Nephron progenitor cell (in vitro differentiated cells): ENCODE measurements around the gene EXOC3.

ENCODE experiments used
- DNase-seq: peaks from one replicate; pipeline ENCODE4 v3.0.0; 2021
- H3K27ac Mint-ChIP-seq: 2 replicates; pipeline ENCODE4 v1.8.0; 2021; ENCODE audit warnings: mild to moderate bottlenecking, moderate library complexity, mixed read lengths
- H3K27me3 Mint-ChIP-seq: 2 replicates; pipeline ENCODE4 v1.8.0; 2021; ENCODE audit warnings: mild to moderate bottlenecking, low read depth, mixed read lengths; ENCODE audit not compliant: poor library complexity
- H3K36me3 Mint-ChIP-seq: 2 replicates; pipeline ENCODE4 v1.8.0; 2021; ENCODE audit warnings: low read depth, mixed read lengths
- H3K4me1 Mint-ChIP-seq: 2 replicates; pipeline ENCODE4 v1.8.0; 2021; ENCODE audit warnings: mixed read lengths
- H3K4me3 Mint-ChIP-seq: 2 replicates; pipeline ENCODE4 v1.8.0; 2021; ENCODE audit warnings: mild to moderate bottlenecking, moderate library complexity, mixed read lengths
- H3K9me3 Mint-ChIP-seq: 2 replicates; pipeline ENCODE4 v1.8.0; 2021; ENCODE audit warnings: mild to moderate bottlenecking, moderate library complexity, mixed read lengths
- CTCF ChIP-seq: fragments of 200-600 bp; sonication (generic); IDR thresholded peaks from 2 replicates; pipeline ENCODE4 v1.5.0; 2021; ENCODE audit warnings: antibody characterized with exemption

The EXOC3 gene

GRCh38 chr5:488744-489688 is 46.0 kb downstream of the EXOC3 start:
- peaks cover 59% of the 10 kb centered on the region for H3K27me3 Mint-ChIP-seq

GRCh38 chr5:489689-490080 is 46.7 kb downstream of the EXOC3 start:
- no peak overlapping the region for H3K27ac Mint-ChIP-seq
- no peak for TF ChIP-seq CTCF

More at GRCh38 chr5:488744-489688, 46.0 kb downstream of the EXOC3 start:
- TF ChIP-seq CTCF: no peak
- no peaks in the 10 kb centered on the region for H3K36me3 Mint-ChIP-seq
- peak; percentile 11 for DNase-seq
- H3K4me1 Mint-ChIP-seq: peaks cover 13% of the 10 kb centered on the region
- H3K4me3 Mint-ChIP-seq: no peak overlapping the region
- no peaks in the 10 kb centered on the region for H3K9me3 Mint-ChIP-seq
- H3K27ac Mint-ChIP-seq: no peak overlapping the region

DNA sequence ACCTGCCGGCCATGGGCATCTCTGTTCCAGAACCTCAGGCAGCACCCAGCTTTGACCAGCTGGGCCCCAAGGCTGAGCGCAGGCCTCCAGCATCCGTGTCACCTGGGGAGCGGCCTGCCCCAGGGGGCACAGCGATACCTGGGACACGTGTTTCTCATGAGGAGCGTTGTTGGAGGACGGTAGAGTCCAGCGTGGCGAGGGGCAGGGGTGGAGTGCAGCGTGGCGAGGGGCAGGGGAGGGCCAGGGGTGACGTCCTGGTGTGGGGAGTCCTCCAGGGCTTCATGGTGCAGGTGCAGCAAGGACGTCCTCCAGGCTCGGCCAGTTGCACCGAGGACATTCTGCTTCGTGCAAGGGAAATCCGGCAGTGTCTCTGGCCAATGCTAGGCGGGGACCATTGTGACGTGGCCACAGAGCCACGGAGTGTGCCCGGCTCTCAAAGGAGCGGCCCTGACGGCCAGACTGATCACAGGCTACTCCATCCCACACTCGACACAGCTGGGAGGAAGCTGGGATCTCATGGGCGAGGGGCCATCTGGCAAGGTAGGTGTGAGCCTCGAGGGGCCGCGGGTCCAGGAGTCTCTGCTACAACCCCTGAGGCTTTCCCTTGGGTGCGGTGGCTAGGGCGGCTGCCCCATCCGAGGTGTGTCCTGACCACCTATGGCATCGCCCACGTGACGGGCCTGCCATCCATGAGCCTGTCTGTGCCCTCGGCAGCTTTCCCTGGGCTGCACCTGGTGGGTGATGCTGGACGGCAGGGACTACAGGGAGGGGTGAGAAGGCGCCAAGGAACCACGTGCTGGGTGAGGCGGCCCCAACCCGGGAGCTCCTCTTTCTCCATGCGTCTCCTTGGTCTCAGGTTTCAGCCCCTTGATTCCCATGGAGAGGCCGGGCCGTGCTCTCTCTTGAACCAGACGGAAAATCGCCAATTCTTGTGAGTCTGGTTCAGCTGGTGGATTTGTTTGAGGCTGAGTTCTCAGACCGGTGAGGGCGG is 47.4 kb downstream of the EXOC3 start:
- H3K27ac Mint-ChIP-seq: no peak overlapping the region
- H3K4me1 Mint-ChIP-seq: peaks cover 13% of the 10 kb centered on the region
- H3K4me3 Mint-ChIP-seq: no peak overlapping the region
- no peaks in the 10 kb centered on the region for H3K36me3 Mint-ChIP-seq
- peaks cover 67% of the 10 kb centered on the region for H3K27me3 Mint-ChIP-seq
- peak; percentile 33 for DNase-seq
- no peak for TF ChIP-seq CTCF
- no peaks in the 10 kb centered on the region for H3K9me3 Mint-ChIP-seq

More at GRCh38 chr5:489689-490080, 46.7 kb downstream of the EXOC3 start:
- Mint-ChIP-seq H3K4me1 (peaks cover 13% of the 10 kb centered on the region), H3K4me3 (no peak overlapping the region), H3K27me3 (peaks cover 65% of the 10 kb centered on the region), H3K36me3 (no peaks in the 10 kb centered on the region), H3K9me3 (no peaks in the 10 kb centered on the region)
- peak; percentile 5 for DNase-seq

- no peaks in the 10 kb centered on the region for H3K36me3 Mint-ChIP-seq
- no peaks in the 10 kb centered on the region for H3K9me3 Mint-ChIP-seq
- peaks cover 17% of the 10 kb centered on the region for H3K4me1 Mint-ChIP-seq
- H3K27me3 Mint-ChIP-seq: peaks cover 73% of the 10 kb centered on the region
- peak; percentile 24 for DNase-seq
- H3K27ac Mint-ChIP-seq: no peak overlapping the region
- TF ChIP-seq CTCF: no peak
- no peak overlapping the region for H3K4me3 Mint-ChIP-seq
Observed at GRCh38 chr5:491119-491855, 48.3 kb downstream of the EXOC3 start.

GRCh38 chr5:491856-492155 is 48.8 kb downstream of the EXOC3 start:
- H3K27me3 Mint-ChIP-seq: peaks cover 78% of the 10 kb centered on the region
- no peaks in the 10 kb centered on the region for H3K9me3 Mint-ChIP-seq
- H3K36me3 Mint-ChIP-seq: no peaks in the 10 kb centered on the region
- peak; percentile 11 for DNase-seq
- no peak overlapping the region for H3K4me3 Mint-ChIP-seq
- TF ChIP-seq CTCF: no peak
- no peak overlapping the region for H3K27ac Mint-ChIP-seq
- H3K4me1 Mint-ChIP-seq: peaks cover 20% of the 10 kb centered on the region
